GM19324 (cell line): ENCODE results near the gene PHOSPHO1.
A peak's percentile ranks its signal among the peaks of the same experiment; 100 is the strongest.

Experiments
- ATAC-seq: cut with Tn5 transposase; IDR thresholded peaks from one replicate; pipeline ENCODE4 v1.9.1; 2021; ENCODE audit warnings: mild to moderate bottlenecking, moderate library complexity; ENCODE audit not compliant: unreplicated experiment, low FRiP score

Gene PHOSPHO1

DNA sequence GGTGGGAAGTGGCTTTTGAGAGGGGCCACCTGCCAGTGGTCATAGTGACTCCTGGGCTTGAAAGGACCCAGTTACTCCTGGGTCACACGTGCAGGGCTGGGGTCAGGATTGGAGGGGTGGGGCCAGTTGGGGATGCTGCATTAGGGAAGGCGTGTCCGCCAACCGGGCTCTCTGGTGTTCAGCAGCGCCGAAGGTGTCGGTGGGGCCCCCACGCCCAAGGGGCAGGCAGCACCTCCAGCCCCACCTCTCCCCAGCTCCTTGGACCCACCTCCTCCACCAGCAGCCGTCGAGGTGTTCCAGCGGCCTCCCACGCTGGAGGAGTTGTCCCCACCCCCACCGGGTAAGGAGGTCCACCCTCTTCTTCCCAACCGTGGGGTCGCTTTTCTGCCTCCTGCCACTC lies 10.6 kb downstream of the PHOSPHO1 start:
- ATAC-seq: no peak

- no peak for ATAC-seq
Observed at GRCh38 chr17:49218941-49219913, 11.4 kb downstream of the PHOSPHO1 start.

GRCh38 chr17:49217651-49218413 lies 12.8 kb downstream of the PHOSPHO1 start:
- no peak for ATAC-seq

DNA sequence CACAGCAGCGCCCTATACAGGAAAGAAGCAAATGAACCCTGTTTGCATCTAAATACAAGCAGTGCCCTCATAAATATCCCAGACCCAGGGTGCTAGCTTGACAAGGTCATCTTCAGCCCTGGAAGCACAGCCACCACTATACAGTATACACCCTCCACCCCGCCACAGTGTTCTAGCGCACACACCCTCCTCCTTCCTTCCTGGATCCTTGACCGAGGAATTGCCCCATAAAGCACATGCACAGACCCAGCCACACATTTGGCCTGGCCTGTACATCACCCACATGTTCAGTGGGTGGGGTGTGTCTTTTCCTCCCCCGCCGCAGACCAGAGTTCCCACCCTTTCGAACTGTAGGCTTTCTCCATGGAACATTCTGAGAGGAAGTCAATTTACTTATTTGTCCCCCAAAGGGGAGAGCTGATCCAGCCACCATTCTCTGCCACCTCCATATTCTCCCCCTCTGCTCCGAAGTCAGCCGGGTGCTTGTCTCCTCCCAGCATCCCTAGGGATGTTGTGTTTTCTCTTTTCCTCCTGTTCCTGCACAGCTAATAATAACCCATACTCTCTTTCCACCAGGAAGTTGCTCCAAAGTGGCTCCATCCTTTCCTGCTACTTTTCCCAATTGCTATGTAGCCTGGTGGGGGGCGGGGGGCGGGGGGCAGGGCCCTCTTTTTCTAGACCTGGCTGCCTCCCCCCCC lies 13.5 kb downstream of the PHOSPHO1 start:
- ATAC-seq: no peak

DNA sequence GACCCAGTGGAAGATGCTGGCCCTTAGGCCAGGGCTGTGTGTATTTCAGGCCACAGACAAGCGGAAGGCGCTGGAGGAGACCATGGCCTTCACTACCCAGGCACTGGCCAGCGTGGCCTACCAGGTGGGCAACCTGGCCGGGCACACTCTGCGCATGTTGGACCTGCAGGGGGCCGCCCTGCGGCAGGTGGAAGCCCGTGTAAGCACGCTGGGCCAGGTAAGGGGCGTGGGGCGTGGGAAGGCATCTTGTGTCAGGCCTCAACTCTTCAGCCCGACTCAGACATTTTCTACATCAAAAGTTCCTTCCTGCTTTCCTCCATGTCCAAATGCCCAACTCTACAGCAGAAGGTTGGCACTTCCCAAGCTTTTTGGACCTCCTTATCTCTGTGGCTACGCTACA lies 14.1 kb downstream of the PHOSPHO1 start:
- ATAC-seq: no peak

DNA sequence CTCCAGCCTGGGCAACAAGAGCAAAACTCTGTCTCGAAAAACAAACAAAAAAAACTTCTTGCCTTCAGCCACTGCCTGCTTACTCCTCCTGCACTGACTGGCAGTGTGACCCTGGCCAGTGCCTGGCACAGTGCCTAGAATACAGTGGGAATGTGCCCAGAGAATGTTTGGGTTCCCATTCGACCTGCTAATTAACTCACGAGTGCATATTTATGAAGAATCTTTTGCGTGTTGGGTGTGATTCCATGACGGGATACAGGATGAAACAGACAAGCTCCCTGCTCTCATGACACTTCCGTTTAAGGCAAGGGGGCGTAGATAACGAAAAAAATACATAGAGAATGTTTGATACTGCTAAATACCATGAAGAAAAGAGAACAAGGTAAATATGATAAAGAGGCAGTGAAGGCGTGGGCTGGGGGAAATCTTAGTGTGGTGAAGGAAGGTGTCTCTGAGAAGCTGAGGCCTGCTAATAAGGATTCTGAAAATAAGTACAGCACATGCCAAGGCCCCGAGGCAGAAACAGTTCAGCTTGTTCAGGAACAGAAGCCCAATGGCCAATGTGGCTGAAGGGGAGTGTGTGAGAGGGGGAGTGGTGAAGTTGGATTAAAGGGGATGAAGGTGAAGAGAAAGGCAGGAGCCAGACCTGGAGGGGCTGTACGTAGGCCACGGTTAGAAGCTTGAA lies 15.8 kb downstream of the PHOSPHO1 start:
- ATAC-seq: no peak

DNA sequence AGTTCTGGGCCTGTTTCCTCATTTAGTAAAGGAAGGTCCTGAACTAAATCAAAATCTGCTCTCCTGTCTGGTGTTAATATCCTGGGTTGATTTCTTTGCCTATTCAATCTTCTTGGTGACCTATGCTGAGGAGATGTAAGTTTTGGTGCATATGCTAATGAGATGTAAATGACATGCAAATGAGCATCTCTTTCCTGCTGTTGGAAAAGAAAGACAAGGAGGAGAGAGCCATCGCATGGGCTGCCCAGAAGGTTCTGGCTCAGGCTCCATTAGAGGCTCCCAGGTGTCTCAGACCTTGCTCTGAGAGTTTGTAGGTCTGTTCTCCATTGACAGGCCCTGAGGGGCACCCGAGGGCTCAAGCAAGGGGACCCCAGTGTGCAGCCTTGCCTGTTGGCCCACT lies 16.7 kb downstream of the PHOSPHO1 start:
- no peak for ATAC-seq

DNA sequence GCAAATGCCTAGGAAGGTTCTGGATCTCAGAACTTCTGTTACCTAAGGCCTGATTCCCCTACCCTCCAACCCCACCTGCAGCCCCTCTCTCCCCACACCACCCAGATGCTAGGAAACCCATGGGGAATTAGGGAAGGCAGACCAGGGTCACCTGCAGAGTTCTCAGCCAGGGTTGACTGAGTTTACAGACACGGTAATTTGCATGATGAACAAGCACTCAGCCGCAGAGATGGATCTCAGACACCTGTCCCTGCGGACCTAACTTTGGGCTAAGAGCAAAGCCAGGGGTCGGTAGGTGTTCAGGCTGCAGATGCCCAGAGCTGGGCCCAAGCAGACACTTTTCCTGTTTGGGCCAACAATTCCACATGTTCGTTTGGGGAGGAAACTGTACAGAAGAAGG lies 17.2 kb downstream of the PHOSPHO1 start:
- no peak for ATAC-seq

GRCh38 chr17:49210158-49211029 lies 20.2 kb downstream of the PHOSPHO1 start, which contains the start of the genes ABI3 and GNGT2:
TSS of gene ABI3 (plus strand) at chr17:49210707. CDS start at chr17:49210725, 18 bp downstream.
TSS of gene GNGT2 (minus strand) at chr17:49210574. CDS start at chr17:49207422, 3,152 bp downstream.
- peak; percentile 68 for ATAC-seq

DNA sequence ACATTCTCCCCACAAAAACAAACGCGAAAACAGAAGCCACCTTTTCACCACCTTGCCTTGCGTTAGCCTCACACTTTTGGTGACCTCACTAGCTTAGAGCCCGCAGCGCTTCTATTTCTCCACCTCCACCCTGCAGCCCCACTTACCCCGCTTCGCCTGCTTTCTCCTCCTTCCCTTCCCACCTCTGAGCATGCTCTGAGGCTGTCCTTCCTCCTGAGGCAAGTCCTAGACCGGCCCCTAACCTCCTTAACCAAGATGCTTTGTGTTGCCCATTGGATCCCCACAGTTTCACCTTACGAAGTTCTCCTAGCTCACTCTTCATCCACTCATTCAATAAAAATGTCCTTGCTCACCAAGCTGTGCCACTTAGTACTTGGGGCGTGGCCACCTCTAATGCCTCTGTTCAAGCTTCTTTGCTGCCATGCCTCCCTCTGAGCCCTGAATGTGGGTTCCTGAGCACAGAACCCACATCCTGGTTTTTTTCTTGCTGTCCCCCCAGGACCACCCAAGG lies 21.5 kb downstream of the PHOSPHO1 start:
- no peak for ATAC-seq

DNA sequence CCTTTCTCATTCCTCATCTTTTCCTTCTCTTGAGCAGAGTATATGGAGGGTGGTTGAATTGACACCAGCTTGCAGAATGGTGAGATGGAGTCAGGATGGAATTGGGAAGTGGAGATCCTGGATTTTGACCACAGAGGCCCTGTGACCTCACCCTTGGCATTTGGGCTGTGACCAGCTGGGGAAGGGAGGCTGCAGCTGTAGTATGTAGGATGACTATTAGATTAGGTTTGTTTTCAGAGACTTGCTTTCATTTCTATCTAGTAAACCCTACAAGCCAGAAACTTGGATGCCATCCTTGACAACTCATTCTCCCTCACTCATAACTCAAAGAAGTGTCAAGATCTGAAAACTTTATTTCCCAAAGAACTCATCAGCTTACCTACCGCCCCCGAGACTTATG lies 26.1 kb downstream of the PHOSPHO1 start:
- ATAC-seq: no peak

- no peak for ATAC-seq
Observed at GRCh38 chr17:49203796-49204195, 26.8 kb downstream of the PHOSPHO1 start.

DNA sequence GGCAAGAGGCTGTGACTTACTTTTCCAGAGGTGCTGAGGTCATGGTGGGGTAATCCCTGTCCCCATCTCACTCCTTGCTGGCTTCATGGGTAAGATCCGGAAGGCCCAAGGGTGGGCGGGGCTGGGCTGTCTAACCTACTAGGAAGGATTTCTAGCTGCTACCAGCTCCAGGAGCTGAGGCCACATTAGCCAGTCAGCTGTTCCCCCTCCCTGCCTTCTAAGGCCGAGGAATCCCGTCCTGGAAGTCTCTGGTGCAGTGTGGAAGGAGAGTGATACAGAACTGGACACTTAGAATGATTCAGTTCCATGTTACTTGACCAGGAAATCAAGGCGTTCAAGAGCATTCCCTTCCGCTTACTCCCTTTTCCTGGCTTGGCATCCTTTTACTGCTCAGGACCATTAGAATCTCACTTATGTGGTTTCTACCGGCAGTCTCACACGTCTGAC lies 29.1 kb downstream of the PHOSPHO1 start:
- no peak for ATAC-seq

DNA sequence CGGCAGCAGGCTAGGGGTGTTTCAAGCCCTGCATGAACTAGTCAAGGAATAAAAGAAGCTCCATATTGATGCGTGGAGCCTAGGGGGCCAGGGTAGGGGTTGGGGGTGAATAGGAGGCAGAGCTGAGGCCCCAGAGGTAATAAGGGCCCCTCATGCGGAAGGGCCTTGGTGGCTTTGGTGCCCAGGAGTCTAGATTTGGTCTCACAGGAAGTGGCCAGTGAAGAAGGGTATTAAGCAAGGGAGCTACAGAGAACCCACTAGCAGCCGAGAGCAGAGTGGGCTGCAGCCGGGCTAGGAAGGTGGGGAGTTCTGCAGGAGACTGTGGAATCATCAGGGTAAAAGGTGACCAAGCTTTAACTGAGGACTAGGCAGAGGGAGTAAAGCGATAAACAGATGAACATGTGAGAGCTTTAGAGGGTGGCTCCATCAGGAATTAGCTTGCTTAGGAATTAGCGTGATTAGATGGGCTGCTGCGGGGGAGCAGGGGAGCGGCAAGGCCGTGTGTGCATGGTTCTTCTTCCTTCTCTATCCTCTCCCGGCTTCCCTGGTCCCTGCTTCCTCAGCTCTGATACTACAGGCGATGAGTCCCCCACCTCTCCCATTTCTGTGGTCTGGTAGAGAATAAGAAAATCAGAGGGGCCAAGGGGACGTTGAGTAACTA lies 30.0 kb downstream of the PHOSPHO1 start:
- no peak for ATAC-seq

- no peak for ATAC-seq
Observed at GRCh38 chr17:49198211-49198610, 32.4 kb downstream of the PHOSPHO1 start.

DNA sequence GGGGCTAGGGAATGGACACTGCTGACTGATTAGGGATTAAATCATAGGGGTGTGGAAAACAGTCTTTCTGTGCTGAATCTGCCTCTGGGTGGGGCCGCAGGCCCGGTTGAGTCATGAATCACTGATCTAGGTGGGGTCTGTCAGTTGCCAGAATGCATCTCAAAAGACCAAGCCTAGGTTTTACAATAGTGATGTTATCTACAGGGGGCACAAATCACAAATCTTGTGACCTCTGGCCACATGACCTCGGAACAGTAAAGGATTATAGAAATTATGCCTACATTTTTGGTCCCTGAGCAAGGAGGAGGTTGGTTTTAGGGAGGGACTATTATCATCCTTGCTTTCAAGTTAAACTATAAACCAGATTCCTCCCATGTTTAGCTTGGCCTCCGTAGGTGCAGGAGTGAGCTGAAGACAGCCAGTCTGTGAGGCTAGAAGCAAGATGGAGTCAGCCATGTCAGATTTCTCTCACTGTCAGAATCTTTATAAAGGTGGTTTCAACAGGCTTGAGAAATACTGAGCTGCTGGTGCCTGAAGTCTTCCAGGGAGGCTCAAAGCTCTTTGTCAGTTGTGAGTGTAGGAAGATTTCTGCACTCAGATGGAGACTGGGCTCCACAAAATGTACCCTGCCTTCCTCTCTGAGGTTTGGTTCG lies 33.1 kb downstream of the PHOSPHO1 start:
- no peak for ATAC-seq

- ATAC-seq: no peak
Observed at GRCh38 chr17:49196520-49196919, 34.1 kb downstream of the PHOSPHO1 start.

- no peak for ATAC-seq
Observed at GRCh38 chr17:49195751-49196150, 34.8 kb downstream of the PHOSPHO1 start.
